NOMO-1 treated with dmso at 0.1 percent for 144 hours (cell line): ENCODE measurements around the gene ZNF232.
"Not testable (repeated sequence)": the region's sequence is repeated elsewhere in the genome, so short reads cannot be mapped to it uniquely, and the experiment has no call there.

Experiments used
- DNase-seq: peaks from one replicate; lab custom pipeline; 2025; ENCODE audit not compliant: unreplicated experiment; lab: John Stamatoyannopoulos, UW

ZNF232 gene

DNA sequence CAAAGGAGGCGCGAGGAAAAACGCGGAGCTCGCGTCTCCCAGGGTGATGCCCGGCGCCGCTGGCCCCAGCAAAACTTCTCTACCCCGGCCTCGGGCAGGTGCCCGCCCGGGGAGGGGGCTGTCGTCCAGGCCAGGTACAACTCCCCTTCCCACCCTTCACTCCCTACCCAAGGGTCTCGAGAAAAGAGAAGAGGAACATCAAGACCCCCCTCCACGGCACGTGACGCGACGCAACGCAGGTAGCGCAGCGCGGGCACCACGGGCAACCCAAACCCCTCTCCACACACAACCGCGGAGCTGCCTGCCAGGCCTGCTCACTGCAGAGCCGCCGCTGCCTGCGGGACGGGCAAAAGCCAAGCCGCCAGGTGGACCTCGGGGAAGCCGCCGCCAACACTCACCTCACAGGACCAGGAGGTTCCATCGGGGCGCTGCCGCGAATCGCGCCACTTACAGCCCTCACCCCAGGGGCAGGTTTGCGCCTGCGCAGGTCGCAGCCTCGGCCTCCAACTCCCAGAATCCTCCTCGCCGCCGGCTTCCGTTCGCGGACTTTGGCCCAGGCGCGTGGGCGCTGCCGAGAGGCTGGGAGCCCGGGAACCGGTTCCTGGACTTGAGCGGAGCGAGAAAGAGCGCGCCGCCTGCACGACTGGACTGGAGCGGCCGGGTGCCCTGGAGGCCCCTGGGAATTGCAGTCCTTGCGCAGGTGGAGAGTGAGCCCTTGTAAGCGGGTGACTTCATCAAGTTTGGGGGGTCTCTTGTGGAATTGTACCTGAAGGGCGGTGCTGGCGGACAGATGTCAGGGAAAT, at the start of gene ZNF232:
ZNF232 (minus strand) TSS at position 477 of the 803 bp plus-strand sequence; CDS start at position 421, 56 bp downstream.
- DNase-seq: peak; percentile 97

DNA sequence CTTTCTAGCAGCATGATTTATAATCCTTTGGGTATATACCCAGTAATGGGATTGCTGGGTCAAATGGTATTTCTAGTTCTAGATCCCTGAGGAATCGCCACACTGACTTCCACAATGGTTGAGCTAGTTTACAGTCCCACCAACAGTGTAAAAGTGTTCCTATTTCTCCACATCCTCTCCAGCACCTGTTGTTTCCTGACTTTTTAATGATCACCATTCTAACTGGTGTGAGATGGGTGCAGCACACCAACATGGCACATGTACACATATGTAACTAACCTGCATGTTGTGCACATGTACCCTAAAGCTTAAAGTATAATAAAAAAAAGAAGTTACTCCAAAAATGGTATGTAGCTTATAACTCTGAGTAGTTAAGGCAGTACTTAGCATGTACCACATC, 49.0 kb upstream of the ZNF232 start:
- DNase-seq: not testable (repeated sequence)

GRCh38 chr17:5146122-5146521, 34.4 kb upstream of the ZNF232 start:
- not testable (repeated sequence) for DNase-seq

DNA sequence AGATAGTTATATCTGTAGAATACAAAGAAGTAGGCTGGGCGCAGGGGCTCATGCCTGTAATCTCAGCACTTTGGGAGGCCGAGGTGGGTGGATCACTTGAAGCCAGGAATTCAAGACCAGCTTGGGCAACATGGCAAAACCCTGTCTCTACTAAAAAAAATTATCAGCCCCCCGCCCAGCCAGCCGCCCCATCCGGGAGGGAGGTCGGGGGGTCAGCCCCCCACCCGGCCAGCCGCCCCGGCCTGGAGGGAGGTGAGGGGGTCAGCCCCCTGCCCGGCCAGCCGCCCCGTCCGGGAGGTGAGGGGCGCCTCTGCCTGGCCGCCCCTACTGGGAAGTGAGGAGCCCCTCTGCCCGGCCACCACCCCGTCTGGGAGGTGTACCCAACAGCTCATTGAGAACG, 31.2 kb upstream of the ZNF232 start:
- not testable (repeated sequence) for DNase-seq

- no peak for DNase-seq
Measured at GRCh38 chr17:5139458-5139732, 27.7 kb upstream of the ZNF232 start.

DNA sequence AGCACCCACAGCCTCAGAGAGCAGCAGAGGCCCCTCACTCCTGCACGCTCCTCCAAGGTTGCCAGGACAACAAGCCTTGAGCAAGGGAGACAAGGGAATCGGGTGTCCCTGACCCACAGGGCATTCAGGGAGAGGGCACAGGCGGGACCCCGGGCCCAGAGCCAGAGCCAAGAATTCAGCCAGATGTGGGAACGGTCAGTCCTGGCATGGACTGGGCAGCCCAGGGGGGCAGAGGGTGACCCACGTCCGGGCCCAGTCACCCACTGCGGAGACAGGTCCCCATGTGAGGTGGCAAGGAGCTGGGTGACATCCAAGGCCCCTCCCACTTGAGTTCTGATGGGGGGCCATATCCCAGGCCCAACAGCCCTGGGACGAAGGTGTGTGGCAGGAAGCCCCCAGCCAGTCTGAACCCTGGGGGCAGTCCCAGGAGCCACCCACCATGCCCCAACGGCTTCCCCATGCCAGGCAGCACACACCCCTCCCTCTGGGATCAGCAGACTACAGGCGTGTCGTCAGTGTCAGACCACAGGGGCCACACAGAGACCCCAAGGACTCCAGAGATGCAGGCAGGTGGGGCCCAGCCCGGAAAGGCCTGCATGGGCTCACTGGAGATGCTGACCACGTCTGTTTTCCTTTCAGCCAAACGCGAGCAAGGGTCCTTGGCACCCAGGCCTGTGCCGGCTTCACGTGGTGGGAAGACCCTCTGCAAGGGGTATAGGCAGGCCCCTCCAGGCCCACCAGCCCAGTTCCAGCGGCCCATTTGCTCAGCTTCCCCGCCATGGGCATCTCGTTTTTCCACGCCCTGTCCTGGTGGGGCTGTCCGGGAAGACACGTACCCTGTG, 27.2 kb upstream of the ZNF232 start:
- DNase-seq: no peak

DNA sequence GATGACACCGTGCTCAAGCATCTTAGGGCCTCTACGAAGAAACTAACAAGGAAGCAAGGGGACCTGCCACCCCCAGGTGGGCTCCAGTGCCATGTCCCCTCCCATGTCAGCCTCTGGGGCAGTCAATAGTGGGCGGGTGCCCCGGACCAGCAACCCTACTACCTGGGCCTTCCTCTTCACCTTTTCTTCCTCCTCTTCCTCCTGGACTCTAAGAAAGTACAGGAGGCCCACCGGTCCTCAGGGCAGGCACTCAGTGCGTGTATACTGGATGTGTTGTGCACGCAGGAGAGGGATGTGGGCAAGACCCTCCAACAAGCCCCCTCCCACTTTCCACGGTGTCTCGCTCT, 26.5 kb upstream of the ZNF232 start:
- not testable (repeated sequence) for DNase-seq

DNA sequence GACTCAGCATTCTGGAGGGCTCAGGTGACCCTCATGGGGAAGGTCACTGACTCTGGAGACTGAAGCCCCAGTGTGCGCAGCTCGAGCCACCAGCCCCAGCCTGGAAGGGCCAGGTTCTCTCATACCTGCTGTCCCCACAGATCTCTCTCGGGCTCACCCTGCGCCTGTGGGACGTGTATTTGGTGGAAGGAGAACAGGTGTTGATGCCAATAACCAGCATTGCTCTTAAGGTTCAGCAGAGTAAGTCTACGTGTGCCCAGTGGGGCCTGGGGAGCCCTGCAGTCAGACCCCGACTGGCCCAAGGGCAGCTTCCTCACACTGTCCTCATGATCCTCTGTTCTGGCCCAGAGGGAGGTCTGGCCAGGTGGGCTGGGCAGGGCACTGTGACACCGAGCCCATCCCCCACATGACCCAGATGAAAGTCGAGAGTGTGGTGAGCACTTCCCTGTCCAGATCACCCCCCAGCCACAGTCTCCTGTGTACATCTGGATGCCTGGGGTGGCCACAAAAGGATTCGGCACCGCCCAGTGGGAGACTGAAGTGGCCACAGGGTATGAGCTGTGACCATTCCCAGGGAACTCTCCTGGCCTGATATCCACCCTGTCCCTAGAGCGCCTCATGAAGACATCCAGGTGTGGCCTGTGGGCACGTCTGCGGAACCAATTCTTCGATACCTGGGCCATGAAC, 26.0 kb upstream of the ZNF232 start:
- not testable (repeated sequence) for DNase-seq

- DNase-seq: not testable (repeated sequence)
Measured at GRCh38 chr17:5136580-5137412, 25.1 kb upstream of the ZNF232 start.

- no peak for DNase-seq
Measured at GRCh38 chr17:5135726-5136579, 24.3 kb upstream of the ZNF232 start.

DNA sequence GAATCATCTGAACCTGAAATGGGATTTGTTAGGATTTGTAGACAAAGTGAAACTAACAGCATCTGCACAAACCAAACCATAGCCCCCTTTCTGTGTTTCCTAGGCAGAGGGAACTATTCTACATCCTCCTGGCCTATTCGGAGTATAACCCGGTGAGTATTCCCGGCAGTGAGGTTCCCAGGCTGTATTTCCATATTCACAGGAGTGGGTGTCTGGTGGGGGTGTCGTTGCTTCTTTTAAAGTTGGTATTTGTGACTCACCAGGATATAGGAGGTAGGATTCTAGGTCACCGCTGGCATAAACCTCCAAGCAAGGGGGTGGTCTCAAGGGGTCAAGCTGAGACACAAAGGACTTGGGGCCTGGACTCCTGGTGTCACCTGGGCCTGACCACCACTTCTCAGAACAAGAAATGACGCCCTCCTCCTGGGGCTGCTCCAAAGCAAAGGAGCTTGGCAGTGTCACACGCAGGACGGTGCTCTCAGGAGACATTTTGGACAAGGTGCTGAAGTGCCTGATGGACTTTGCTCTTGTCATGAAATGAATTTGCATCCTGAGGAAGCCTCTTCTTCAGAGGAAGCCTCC, 23.5 kb upstream of the ZNF232 start:
- DNase-seq: not testable (repeated sequence)

- not testable (repeated sequence) for DNase-seq
Measured at GRCh38 chr17:5134571-5134970, 22.9 kb upstream of the ZNF232 start.

DNA sequence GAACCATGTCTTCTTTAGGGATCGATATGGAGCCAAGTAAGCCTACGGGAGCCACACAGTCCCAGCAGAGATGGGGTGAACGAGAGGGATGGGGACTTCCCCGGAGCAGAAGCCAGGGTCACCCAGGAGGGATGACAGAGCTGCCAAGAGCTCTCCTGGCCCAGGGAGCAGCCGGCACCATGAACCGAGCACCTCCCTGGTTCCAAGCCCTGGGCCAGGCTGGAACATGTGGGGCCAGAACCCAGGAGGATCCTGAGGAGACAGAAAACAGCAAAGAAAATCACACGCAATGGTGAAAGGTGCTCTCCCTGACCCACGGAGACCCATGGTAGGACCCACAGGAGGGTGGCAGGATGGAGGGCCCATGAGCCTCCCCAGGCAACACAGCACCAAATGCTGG, 22.3 kb upstream of the ZNF232 start:
- not testable (repeated sequence) for DNase-seq

- DNase-seq: no peak
Measured at GRCh38 chr17:5133311-5133710, 21.6 kb upstream of the ZNF232 start.

DNA sequence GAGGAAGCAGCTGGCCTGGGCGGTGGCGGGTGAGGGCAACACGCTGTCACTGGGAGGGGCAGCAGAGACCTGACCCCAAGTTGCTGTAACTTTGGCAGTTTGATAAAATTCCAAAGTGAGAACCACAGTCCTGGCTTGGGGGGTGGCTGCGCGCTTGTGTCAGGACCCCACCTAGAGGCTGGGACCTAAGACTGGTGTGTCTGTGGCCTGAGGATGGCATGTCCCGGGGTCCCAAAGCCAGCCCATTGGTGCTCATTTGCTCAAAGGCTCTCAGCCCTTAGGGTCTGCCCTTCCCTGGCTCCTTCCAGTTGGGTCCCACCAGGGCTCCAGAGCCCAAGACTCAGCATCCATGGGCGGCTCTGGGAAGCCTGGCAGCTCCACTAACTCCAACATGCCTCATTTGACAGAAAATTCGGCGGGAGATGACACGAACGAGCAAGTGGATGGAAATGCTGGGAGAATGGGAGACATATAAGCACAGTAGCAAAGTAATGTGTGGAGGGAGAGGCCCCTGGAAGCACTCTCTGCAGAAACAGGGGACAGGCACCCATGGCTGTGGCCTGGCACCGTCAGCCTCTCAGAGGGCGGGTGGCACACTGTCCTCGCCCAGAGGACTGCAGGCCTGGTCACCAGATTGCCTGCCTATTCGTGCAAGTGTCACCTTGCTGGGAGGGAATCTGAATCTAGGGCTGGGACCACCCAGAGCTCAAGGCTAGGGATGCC, 21.0 kb upstream of the ZNF232 start:
- not testable (repeated sequence) for DNase-seq

DNA sequence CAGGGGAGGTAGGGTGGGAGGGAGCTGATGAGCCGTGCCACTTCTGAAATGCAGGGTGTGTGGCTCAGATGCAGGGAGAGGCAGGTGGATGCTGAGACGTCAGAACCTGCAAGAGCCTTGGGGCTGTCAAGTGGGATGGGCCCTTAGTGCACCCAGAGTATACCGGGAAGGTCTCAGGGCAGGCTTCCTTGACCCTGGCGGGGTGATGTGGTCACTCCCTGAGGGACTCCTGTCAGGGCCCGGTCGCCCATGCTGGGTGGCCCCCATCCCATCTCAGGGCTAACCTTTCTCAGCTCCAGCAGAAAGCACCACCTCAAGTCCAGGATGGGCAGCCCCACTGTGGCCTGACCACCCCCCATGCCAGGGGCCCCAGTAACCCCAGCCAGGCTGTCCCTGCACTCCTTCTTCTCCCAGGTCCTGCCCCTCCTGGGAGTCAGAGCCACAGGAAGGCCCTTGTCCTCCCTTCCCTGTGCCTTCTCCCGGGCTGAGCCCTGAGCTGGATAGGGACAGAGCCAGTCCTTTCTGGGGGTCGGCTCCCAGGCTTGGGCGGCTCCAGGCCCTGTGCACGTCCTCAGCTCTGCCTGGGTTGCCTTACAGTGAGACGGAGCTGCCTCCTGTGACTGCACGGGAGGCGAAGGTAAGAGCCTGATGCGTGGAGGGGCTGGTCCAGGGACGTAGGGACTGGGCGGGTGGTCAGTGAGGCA, 20.3 kb upstream of the ZNF232 start:
- DNase-seq: not testable (repeated sequence)

- no peak for DNase-seq
Measured at GRCh38 chr17:5131146-5131715, 19.6 kb upstream of the ZNF232 start.

DNA sequence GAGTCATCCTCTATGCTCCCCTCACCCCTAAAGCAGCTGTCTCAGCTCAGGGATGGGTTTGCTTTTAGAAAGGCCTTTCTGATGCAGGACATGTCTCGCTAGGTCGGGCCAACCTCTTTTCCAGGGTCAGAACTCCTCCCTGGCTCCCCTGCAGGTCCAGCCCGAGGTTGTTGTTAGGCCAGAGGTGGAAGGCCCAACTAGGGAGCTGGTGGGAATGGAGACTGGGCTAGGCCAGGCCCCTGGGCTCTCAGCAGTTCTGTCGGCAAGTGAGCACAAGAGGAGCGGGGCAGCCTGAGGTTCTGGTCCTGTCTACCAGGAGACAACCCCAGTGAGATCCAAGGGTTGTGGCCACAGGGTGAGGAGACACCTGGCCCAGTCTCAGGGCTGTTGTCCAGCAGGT, 19.0 kb upstream of the ZNF232 start:
- not testable (repeated sequence) for DNase-seq
